Neutrophil (primary cell): Measurements from ENCODE around the gene AOPEP.

Source experiments
- H3K27ac ChIP-seq: fragments of 200-600 bp; sonication (generic); 2 replicates; pipeline ENCODE4 v1.5.1; 2016; ENCODE audit warnings: mild to moderate bottlenecking, moderate library complexity
- H3K27me3 ChIP-seq: fragments of 200-600 bp; sonication (generic); 2 replicates; pipeline ENCODE4 v1.6.0; 2016; ENCODE audit warnings: mild to moderate bottlenecking
- H3K36me3 ChIP-seq: fragments of 200-600 bp; sonication (generic); 2 replicates; pipeline ENCODE4 v1.5.1; 2017
- H3K4me1 ChIP-seq, 2 experiments: fragments of 200-600 bp in 1 of 2; sonication (generic) in 1 of 2; 1 replicate in 1 of 2; 2 replicates in 1 of 2; pipeline versions ENCODE4 v1.5.1 to v1.6.1; 2013 to 2016; ENCODE audit warnings: low read depth in 1 of 2, low read length in 1 of 2, mild to moderate bottlenecking in 1 of 2, moderate library complexity in 1 of 2; ENCODE audit not compliant: control insufficient read depth in 1 of 2, insufficient read depth in 1 of 2
- H3K4me3 ChIP-seq, 2 experiments: fragments of 200-600 bp in 1 of 2; sonication (generic) in 1 of 2; 1 replicate in 1 of 2; 2 replicates in 1 of 2; pipeline ENCODE4 v1.5.1; 2013 to 2016; ENCODE audit warnings: low read depth in 1 of 2, low read length in 1 of 2, mild to moderate bottlenecking in 1 of 2, moderate library complexity in 1 of 2
- H3K9me3 ChIP-seq: fragments of 200-600 bp; sonication (generic); 2 replicates; pipeline ENCODE4 v1.5.1; 2016
- TF ChIP-seq, protein P1 (sequence below): fragments of 200-600 bp; sonication (generic); IDR thresholded peaks from 2 replicates; pipeline ENCODE4 v1.5.1; 2016; ENCODE audit warnings: antibody characterized with exemption

AOPEP gene

DNA sequence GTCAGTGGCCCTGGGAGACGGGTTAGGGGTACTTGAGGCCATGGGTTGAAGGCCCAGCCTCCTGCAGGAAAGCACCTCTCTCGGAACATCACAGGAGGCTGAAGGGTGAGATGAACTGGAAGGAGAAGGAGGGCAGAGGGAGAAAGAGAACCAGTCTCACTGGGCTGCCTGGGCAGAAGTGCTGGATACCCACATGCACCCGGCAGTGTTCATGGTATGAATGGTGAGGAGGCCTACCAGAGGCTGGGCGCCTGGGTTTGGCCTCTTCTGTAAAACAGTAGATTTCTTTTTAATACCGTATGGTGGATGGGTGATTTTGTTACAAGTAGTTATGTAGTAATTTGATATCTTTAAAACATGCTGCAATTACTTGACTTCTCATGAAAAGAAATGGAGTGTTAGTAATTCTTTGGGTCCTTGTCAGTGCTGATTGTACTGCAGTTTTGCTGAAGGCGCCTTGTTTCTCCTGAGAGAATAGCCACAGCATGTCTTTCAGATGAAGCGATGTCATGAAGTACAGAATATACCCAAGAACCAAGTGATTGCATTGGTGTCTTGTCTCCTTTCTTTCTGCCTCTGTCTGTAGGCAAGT, 332.4 kb downstream of the AOPEP start:
- no peaks in the 10 kb centered on the region for H3K9me3 ChIP-seq
- no peaks in the 10 kb centered on the region for H3K4me1 ChIP-seq
- TF ChIP-seq, protein P1, sequence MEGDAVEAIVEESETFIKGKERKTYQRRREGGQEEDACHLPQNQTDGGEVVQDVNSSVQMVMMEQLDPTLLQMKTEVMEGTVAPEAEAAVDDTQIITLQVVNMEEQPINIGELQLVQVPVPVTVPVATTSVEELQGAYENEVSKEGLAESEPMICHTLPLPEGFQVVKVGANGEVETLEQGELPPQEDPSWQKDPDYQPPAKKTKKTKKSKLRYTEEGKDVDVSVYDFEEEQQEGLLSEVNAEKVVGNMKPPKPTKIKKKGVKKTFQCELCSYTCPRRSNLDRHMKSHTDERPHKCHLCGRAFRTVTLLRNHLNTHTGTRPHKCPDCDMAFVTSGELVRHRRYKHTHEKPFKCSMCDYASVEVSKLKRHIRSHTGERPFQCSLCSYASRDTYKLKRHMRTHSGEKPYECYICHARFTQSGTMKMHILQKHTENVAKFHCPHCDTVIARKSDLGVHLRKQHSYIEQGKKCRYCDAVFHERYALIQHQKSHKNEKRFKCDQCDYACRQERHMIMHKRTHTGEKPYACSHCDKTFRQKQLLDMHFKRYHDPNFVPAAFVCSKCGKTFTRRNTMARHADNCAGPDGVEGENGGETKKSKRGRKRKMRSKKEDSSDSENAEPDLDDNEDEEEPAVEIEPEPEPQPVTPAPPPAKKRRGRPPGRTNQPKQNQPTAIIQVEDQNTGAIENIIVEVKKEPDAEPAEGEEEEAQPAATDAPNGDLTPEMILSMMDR = no peak
- no peak overlapping the region for H3K27ac ChIP-seq
- no peaks in the 10 kb centered on the region for H3K36me3 ChIP-seq
- no peaks in the 10 kb centered on the region for H3K27me3 ChIP-seq
- H3K4me3 ChIP-seq = no peak overlapping the region

DNA sequence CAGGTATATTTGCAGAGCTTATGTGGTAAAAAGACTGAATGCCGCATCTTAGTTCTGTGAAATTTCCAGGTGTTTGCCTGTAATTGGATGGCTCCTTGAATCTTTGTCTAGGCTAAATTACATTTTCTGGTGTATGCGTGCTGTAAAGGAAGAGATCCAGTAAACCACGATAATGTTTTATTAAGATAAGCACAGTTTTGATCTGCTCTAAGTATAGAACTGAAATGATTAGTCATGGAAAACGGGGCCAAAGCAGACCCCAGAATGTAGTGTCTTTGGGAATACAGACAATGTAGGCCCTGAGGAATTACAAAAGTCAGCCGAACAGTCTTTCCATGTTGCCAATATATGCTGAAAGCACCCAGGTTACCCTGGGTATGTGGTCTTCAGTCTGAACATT, 333.7 kb downstream of the AOPEP start:
- no peaks in the 10 kb centered on the region for H3K4me1 ChIP-seq
- no peaks in the 10 kb centered on the region for H3K36me3 ChIP-seq
- H3K9me3 ChIP-seq = no peaks in the 10 kb centered on the region
- H3K27ac ChIP-seq = no peak overlapping the region
- H3K4me3 ChIP-seq = no peak overlapping the region
- H3K27me3 ChIP-seq = no peaks in the 10 kb centered on the region
- TF ChIP-seq, protein P1 = no peak

DNA sequence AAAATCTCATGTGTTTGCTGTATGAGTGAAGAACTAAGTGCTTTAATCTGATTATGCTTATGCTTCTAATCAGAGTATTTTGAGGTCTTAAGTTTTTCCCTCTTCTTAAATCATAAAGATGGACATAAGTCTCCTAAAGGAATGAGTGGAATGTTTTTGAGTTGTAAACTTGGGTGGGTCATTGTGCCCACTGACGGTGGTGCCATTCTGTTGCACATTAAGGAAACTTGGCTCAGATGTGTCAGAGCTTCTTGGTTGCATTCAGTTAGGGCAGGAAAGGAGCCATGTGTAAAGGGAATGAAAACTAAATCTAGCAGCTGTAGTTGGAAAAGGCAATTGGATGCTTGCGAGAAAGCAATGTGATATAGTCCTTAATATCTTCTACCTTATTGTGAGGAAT, 334.4 kb downstream of the AOPEP start:
- Histone ChIP-seq H3K9me3 (no peaks in the 10 kb centered on the region), H3K4me3 (no peak overlapping the region), H3K27me3 (no peaks in the 10 kb centered on the region), H3K27ac (no peak overlapping the region), H3K4me1 (no peaks in the 10 kb centered on the region), H3K36me3 (no peaks in the 10 kb centered on the region)
- TF ChIP-seq, protein P1 = no peak

DNA sequence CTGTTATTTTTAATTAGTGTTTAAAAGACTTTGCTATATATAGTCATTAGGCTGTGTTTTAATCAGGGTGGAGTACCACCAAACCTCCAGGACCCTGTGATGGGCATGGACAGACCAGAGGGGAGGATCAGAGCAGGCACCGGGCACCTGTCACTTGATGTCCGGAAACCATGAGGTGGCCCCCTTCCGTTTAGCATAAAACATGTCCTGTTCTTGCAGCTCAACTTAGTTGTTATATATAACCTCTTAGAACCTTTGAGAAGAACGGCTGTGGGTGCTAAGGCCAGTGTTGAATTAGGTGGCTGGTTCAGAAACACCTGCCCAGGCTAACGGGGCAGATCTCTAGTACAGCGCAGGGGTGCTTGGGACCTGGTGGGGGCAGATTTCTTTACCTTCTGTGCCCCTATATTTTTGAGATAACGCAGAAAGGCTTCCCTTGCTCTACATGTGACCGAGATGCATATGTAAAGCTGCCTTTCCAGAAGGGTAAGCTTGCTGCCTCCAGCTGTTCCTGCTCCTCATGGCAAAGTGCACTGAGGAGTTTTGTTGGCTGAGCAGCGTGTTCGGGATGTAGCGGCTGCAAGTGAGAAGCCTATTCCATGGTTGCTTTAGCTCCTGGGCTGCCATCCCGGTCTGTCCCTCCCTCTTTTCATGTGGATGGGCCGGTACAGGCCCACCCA, 335.6 kb downstream of the AOPEP start:
- Histone ChIP-seq H3K27ac (no peak overlapping the region), H3K4me1 (no peaks in the 10 kb centered on the region), H3K36me3 (no peaks in the 10 kb centered on the region), H3K9me3 (no peaks in the 10 kb centered on the region), H3K4me3 (no peak overlapping the region), H3K27me3 (no peaks in the 10 kb centered on the region)
- TF ChIP-seq, protein P1 = no peak

DNA sequence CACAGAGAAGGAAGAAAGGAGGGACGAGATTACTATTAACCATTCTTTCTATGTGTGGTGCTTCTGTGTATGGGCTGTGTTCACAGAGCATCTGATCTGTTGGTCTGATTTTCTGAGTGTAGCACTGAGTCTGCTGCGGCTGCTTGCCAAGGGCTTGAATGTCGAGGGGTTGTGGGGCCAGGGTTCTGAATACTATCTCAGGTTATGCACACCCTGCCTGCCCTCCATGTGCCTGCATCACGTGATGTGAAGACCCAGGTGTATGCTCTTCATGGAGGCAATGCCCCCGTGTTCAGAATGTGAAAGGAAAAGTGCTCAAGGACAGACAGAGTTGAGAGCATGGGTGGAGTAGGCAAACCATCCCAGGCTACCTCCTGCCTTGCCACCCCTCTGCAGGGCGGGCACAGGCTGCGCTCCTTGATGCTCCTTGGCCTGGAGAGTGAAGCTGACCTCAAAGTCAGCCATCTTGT, 336.1 kb downstream of the AOPEP start:
- H3K9me3 ChIP-seq = no peaks in the 10 kb centered on the region
- no peaks in the 10 kb centered on the region for H3K4me1 ChIP-seq
- TF ChIP-seq, protein P1 = no peak
- no peaks in the 10 kb centered on the region for H3K27me3 ChIP-seq
- no peak overlapping the region for H3K27ac ChIP-seq
- no peak overlapping the region for H3K4me3 ChIP-seq
- H3K36me3 ChIP-seq = no peaks in the 10 kb centered on the region
